Keratinocyte (primary cell): ENCODE measurements around the gene WDR44. TPM values are rescaled to one million over a fixed set of nuclear protein-coding genes. Genes with fewer than 3 reads are reported as not detected.

ENCODE experiments used
- DNase-seq: peaks from one replicate; pipeline ENCODE4 v3.0.0-alpha.2; 2011; ENCODE audit warnings: low read depth, missing footprints, low spot score
- FAIRE-seq: peaks from 2 replicates; lab custom pipeline; 2011; peaks lifted over from hg19 to GRCh38; lab: Jason Lieb, UNC
- H2AFZ ChIP-seq: 2 replicates; pipeline ENCODE4 v1.6.0; 2012; ENCODE audit warnings: low read length, control low read depth, inconsistent platforms; ENCODE audit not compliant: control insufficient read depth
- H3K27ac ChIP-seq: 2 replicates; pipeline ENCODE4 v1.5.1; 2011; ENCODE audit warnings: low read length; ENCODE audit not compliant: control insufficient read depth, insufficient read depth
- H3K27me3 ChIP-seq: 3 replicates; pipeline ENCODE4 v1.6.0; 2011; ENCODE audit warnings: low read length; ENCODE audit not compliant: control insufficient read depth, insufficient read depth; ENCODE audit errors: extremely low read depth
- H3K36me3 ChIP-seq, 2 experiments: 2 replicates in 1 of 2; 3 replicates in 1 of 2; pipeline ENCODE4 v1.5.1; 2011; ENCODE audit warnings: low read length in 2 of 2, mild to moderate bottlenecking in 1 of 2; ENCODE audit not compliant: control insufficient read depth in 2 of 2, insufficient read depth in 2 of 2; ENCODE audit errors: extremely low read depth in 1 of 2
- H3K4me1 ChIP-seq: 3 replicates; pipeline ENCODE4 v1.5.1; 2011; ENCODE audit warnings: low read length; ENCODE audit not compliant: control insufficient read depth, insufficient read depth; ENCODE audit errors: extremely low read depth
- H3K4me2 ChIP-seq: 3 replicates; pipeline ENCODE4 v1.6.0; 2011; ENCODE audit warnings: low read depth, low read length; ENCODE audit not compliant: control insufficient read depth, insufficient read depth; ENCODE audit errors: extremely low read depth
- H3K4me3 ChIP-seq, 3 experiments: fragments of 200-600 bp in 1 of 3; sonication (generic) in 1 of 3; 2 replicates in 2 of 3; 3 replicates in 1 of 3; pipeline ENCODE4 v1.5.1; 2011 to 2016; ENCODE audit warnings: low read length in 3 of 3, mild to moderate bottlenecking in 3 of 3, control low read depth in 2 of 3, inconsistent platforms in 1 of 3, low read depth in 1 of 3, mixed read lengths in 1 of 3, mixed run types in 1 of 3, moderate library complexity in 1 of 3; ENCODE audit not compliant: control insufficient read depth in 2 of 3, insufficient read depth in 2 of 3; ENCODE audit errors: extremely low read depth in 1 of 3
- H3K79me2 ChIP-seq: 2 replicates; pipeline ENCODE4 v1.6.0; 2012; ENCODE audit warnings: low read length; ENCODE audit not compliant: control insufficient read depth, insufficient read depth
- H3K9ac ChIP-seq: 3 replicates; pipeline ENCODE4 v1.6.0; 2011; ENCODE audit warnings: low read length; ENCODE audit not compliant: control insufficient read depth, insufficient read depth; ENCODE audit errors: extremely low read depth
- H3K9me1 ChIP-seq: 3 replicates; pipeline ENCODE4 v1.6.0; 2011; ENCODE audit warnings: low read length; ENCODE audit not compliant: control insufficient read depth, insufficient read depth; ENCODE audit errors: extremely low read depth
- H3K9me3 ChIP-seq: 2 replicates; pipeline ENCODE4 v1.5.1; 2012; ENCODE audit warnings: low read depth, low read length; ENCODE audit not compliant: control insufficient read depth
- H4K20me1 ChIP-seq: 3 replicates; pipeline ENCODE4 v1.6.0; 2011; ENCODE audit warnings: low read length; ENCODE audit not compliant: control insufficient read depth, insufficient read depth; ENCODE audit errors: extremely low read depth
- EZH2 ChIP-seq: IDR thresholded peaks from one replicate; pipeline ENCODE4 v1.6.1; 2012; ENCODE audit warnings: inconsistent platforms, mild to moderate bottlenecking, low read length, moderate library complexity
- dilution Hi-C: fragments of 300-500 bp; cut with MboI; formaldehyde crosslinking; loops from one replicate; pipeline ENCODE4 v1.7.0; 2020; ENCODE audit warnings: low sequenced_read_pairs; ENCODE audit not compliant: extremely low pct_ligation_motif_present
- polyA plus RNA-seq, 5 experiments: library from polyadenylated mRNA; depleted of rRNA in 3 of 5; stranded (reverse) in 3 of 5; stranded (forward) in 1 of 5; unstranded in 1 of 5; fragments of >200 nt; gene quantifications; 1 replicate in 1 of 5; 2 replicates in 3 of 5; 3 replicates in 1 of 5; pipeline versions ENCODE4 v1.2.1 to v1.2.3, GENCODE V29; 2011 to 2012; ENCODE audit warnings: missing spikeins in 2 of 5, low read depth in 1 of 5, low replicate concordance in 1 of 5
- TF ChIP-seq, protein P1 (sequence below), 3 experiments: IDR thresholded peaks in 1 of 3; conservative IDR thresholded peaks in 1 of 3; optimal IDR thresholded peaks in 1 of 3; 2 replicates in 2 of 3; 3 replicates in 1 of 3; pipeline versions ENCODE3 to v1.5.1; 2011; ENCODE audit warnings: low read length in 3 of 3, mild to moderate bottlenecking in 3 of 3, moderate library complexity in 2 of 3, control low read depth in 1 of 3, inconsistent platforms in 1 of 3; ENCODE audit not compliant: insufficient read depth in 2 of 3; ENCODE audit errors: extremely low read depth in 1 of 3

The WDR44 gene
- polyA plus RNA-seq, 1 donor (not counting 4 experiments of a cell fraction or from before 2014, with no cell fraction given), result 22.9 TPM

- Histone ChIP-seq H3K27ac (no peak overlapping the region), H3K9me1 (no peaks in the 10 kb centered on the region), H3K4me2 (peak overlapping the region; percentile 18), H3K79me2 (no peaks in the 10 kb centered on the region), H3K9me3 (no peaks in the 10 kb centered on the region), H3K9ac (no peak overlapping the region), H3K4me1 (peaks cover 8% of the 10 kb centered on the region), H4K20me1 (no peaks in the 10 kb centered on the region), H2AFZ (no peak overlapping the region), H3K4me3 (no peak overlapping the region), H3K36me3 (no peaks in the 10 kb centered on the region), H3K27me3 (no peaks in the 10 kb centered on the region)
- dilution Hi-C loops, result no loop called here
- no peak for TF ChIP-seq EZH2
- TF ChIP-seq, protein P1, sequence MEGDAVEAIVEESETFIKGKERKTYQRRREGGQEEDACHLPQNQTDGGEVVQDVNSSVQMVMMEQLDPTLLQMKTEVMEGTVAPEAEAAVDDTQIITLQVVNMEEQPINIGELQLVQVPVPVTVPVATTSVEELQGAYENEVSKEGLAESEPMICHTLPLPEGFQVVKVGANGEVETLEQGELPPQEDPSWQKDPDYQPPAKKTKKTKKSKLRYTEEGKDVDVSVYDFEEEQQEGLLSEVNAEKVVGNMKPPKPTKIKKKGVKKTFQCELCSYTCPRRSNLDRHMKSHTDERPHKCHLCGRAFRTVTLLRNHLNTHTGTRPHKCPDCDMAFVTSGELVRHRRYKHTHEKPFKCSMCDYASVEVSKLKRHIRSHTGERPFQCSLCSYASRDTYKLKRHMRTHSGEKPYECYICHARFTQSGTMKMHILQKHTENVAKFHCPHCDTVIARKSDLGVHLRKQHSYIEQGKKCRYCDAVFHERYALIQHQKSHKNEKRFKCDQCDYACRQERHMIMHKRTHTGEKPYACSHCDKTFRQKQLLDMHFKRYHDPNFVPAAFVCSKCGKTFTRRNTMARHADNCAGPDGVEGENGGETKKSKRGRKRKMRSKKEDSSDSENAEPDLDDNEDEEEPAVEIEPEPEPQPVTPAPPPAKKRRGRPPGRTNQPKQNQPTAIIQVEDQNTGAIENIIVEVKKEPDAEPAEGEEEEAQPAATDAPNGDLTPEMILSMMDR (optimal IDR thresholded peaks at IDR 0.05 in 1 of 3, IDR thresholded peaks at IDR 0.05 in 1 of 3, conservative IDR thresholded peaks at IDR 0.05 in 1 of 3; ENCODE audit: extremely low read depth in 1 of 3, insufficient read depth in 2 of 3, low read length in 3 of 3), result no peak
- FAIRE-seq (peak; percentile 76), DNase-seq (peak; percentile 23)
Observed at GRCh38 chrX:118315529-118315928, 30.4 kb upstream of the WDR44 start.

GRCh38 chrX:118324588-118324987 is 21.3 kb upstream of the WDR44 start:
- Histone ChIP-seq H3K4me3 (no peak overlapping the region), H4K20me1 (no peaks in the 10 kb centered on the region), H3K9me1 (no peaks in the 10 kb centered on the region), H3K27me3 (no peaks in the 10 kb centered on the region), H3K27ac (no peak overlapping the region), H3K4me2 (no peak overlapping the region), H3K79me2 (no peaks in the 10 kb centered on the region), H3K4me1 (no peaks in the 10 kb centered on the region), H3K36me3 (no peaks in the 10 kb centered on the region), H3K9ac (no peak overlapping the region), H3K9me3 (no peaks in the 10 kb centered on the region), H2AFZ (no peak overlapping the region)
- dilution Hi-C loops, result no loop called here
- DNase-seq (no peak), FAIRE-seq (no peak)
- TF ChIP-seq EZH2, result no peak

- no peak overlapping the region for H3K4me2 ChIP-seq
- no peak for FAIRE-seq
- H3K79me2 ChIP-seq, result no peaks in the 10 kb centered on the region
- H3K9ac ChIP-seq, result no peak overlapping the region
- H2AFZ ChIP-seq, result no peak overlapping the region
- H3K4me3 ChIP-seq, result no peak overlapping the region
- dilution Hi-C loops, result no loop called here
- H3K27ac ChIP-seq, result no peak overlapping the region
- no peaks in the 10 kb centered on the region for H4K20me1 ChIP-seq
- DNase-seq, result no peak
- no peaks in the 10 kb centered on the region for H3K36me3 ChIP-seq
- no peaks in the 10 kb centered on the region for H3K27me3 ChIP-seq
- H3K9me1 ChIP-seq, result no peaks in the 10 kb centered on the region
- TF ChIP-seq EZH2, result no peak
- TF ChIP-seq, protein P1 (optimal IDR thresholded peaks at IDR 0.05 in 1 of 3, IDR thresholded peaks at IDR 0.05 in 1 of 3, conservative IDR thresholded peaks at IDR 0.05 in 1 of 3; ENCODE audit: extremely low read depth in 1 of 3, insufficient read depth in 2 of 3, low read length in 3 of 3), result peak in 2 of 3 experiments; percentile 17 to 46
- no peaks in the 10 kb centered on the region for H3K4me1 ChIP-seq
- no peaks in the 10 kb centered on the region for H3K9me3 ChIP-seq
Observed at GRCh38 chrX:118325453-118325852, 20.5 kb upstream of the WDR44 start.
